Cortex of kidney (tissue), 1 donor: ENCODE results near the gene CTNND2.

Experiments
- DNase-seq: peaks from one replicate; lab custom pipeline; 2025; lab: John Stamatoyannopoulos, UW

The CTNND2 gene

GRCh38 chr5:11252075-11252474 is 652.2 kb downstream of the CTNND2 start:
- DNase-seq = no peak

- no peak for DNase-seq
Observed at GRCh38 chr5:11251247-11251646, 653.0 kb downstream of the CTNND2 start.

GRCh38 chr5:11248966-11249365 is 655.3 kb downstream of the CTNND2 start:
- no peak for DNase-seq

- DNase-seq = no peak
Observed at GRCh38 chr5:11247224-11247623, 657.0 kb downstream of the CTNND2 start.

- DNase-seq = no peak
Observed at GRCh38 chr5:11240293-11241190, 663.7 kb downstream of the CTNND2 start.

- DNase-seq = no peak
Observed at GRCh38 chr5:11239261-11240015, 664.8 kb downstream of the CTNND2 start.

GRCh38 chr5:11234501-11234911 is 669.7 kb downstream of the CTNND2 start:
- no peak for DNase-seq

GRCh38 chr5:11230890-11231289 is 673.4 kb downstream of the CTNND2 start:
- no peak for DNase-seq

- DNase-seq = no peak
Observed at GRCh38 chr5:11227064-11227463, 677.2 kb downstream of the CTNND2 start.

GRCh38 chr5:11224436-11225187 is 679.6 kb downstream of the CTNND2 start:
- no peak for DNase-seq

GRCh38 chr5:11222169-11222568 is 682.1 kb downstream of the CTNND2 start:
- no peak for DNase-seq

- DNase-seq = no peak
Observed at GRCh38 chr5:11214864-11215644, 689.2 kb downstream of the CTNND2 start.

- DNase-seq = no peak
Observed at GRCh38 chr5:11212706-11213105, 691.5 kb downstream of the CTNND2 start.

GRCh38 chr5:11197726-11198125 is 706.5 kb downstream of the CTNND2 start:
- DNase-seq = no peak

- DNase-seq = no peak
Observed at GRCh38 chr5:11191673-11192072, 712.6 kb downstream of the CTNND2 start.

GRCh38 chr5:11182441-11183080 is 721.7 kb downstream of the CTNND2 start:
- no peak for DNase-seq

GRCh38 chr5:11181940-11182339 is 722.3 kb downstream of the CTNND2 start:
- DNase-seq = no peak

GRCh38 chr5:11180890-11181289 is 723.4 kb downstream of the CTNND2 start:
- no peak for DNase-seq

- no peak for DNase-seq
Observed at GRCh38 chr5:11177999-11178711, 726.1 kb downstream of the CTNND2 start.

- no peak for DNase-seq
Observed at GRCh38 chr5:11174591-11174990, 729.7 kb downstream of the CTNND2 start.
